Adrenal gland (tissue), 5 donors: ENCODE results near the gene PRSS33.

Source experiments
- CTCF ChIP-seq, 6 experiments: fragments of 450-650 bp in 4 of 6; fragments of 200-600 bp in 2 of 6; sonication (generic) in 1 of 6; IDR thresholded peaks; 1 replicate in 5 of 6; 2 replicates in 1 of 6; pipeline versions ENCODE4 v1.5.1 to v1.8.0; 2016 to 2021; ENCODE audit warnings: antibody characterized with exemption in 6 of 6, mild to moderate bottlenecking in 2 of 6, moderate library complexity in 1 of 6
- POLR2A ChIP-seq, 2 donors: fragments of 450-650 bp; IDR thresholded peaks; one replicate each; pipeline ENCODE4 v1.6.1; 2017; ENCODE audit warnings: antibody characterized with exemption in 2 of 2, mild to moderate bottlenecking in 2 of 2, moderate library complexity in 1 of 2
- donor health status: DM: no; HTN: no; CAD: no.

GRCh38 chr16:2741168-2741567 lies 46.2 kb downstream of the PRSS33 start:
- TF ChIP-seq POLR2A (IDR thresholded peaks at IDR 0.05) = no peak
- no peak for TF ChIP-seq CTCF (IDR thresholded peaks at IDR 0.05)
